HEK293T (cell line): Measurements from ENCODE around the gene IDH3A.

ENCODE experiments used
- ARNT ChIP-seq: fragments of 450-650 bp; IDR thresholded peaks from 2 replicates; pipeline ENCODE4 v1.6.1; 2017; ENCODE audit warnings: mild to moderate bottlenecking
- BHLHE40 ChIP-seq: fragments of 450-650 bp; IDR thresholded peaks from 2 replicates; pipeline ENCODE4 v1.6.1; 2016; ENCODE audit warnings: mild to moderate bottlenecking, moderate library complexity, borderline replicate concordance
- CTBP1 ChIP-seq: fragments of 450-650 bp; IDR thresholded peaks from 2 replicates; pipeline ENCODE4 v1.6.1; 2016; ENCODE audit warnings: borderline replicate concordance
- ELF4 ChIP-seq: fragments of 450-650 bp; IDR thresholded peaks from 2 replicates; pipeline ENCODE4 v1.6.1; 2017; ENCODE audit warnings: antibody characterized with exemption
- FOXK2 ChIP-seq: fragments of 450-650 bp; IDR thresholded peaks from 2 replicates; pipeline ENCODE4 v1.6.1; 2016; ENCODE audit warnings: mild to moderate bottlenecking
- FOXM1 ChIP-seq: fragments of 450-650 bp; IDR thresholded peaks from 2 replicates; pipeline ENCODE4 v1.6.1; 2017; ENCODE audit warnings: mild to moderate bottlenecking, borderline replicate concordance
- HDGF ChIP-seq: fragments of 450-650 bp; IDR thresholded peaks from 2 replicates; pipeline ENCODE4 v1.6.1; 2017; ENCODE audit warnings: antibody characterized with exemption, borderline replicate concordance
- L3MBTL2 ChIP-seq: fragments of 450-650 bp; conservative IDR thresholded peaks from 2 replicates; pipeline ENCODE4 v1.6.1; 2016; ENCODE audit warnings: mild to moderate bottlenecking
- NFRKB ChIP-seq: fragments of 450-650 bp; IDR thresholded peaks from 2 replicates; pipeline ENCODE4 v1.6.1; 2016; ENCODE audit warnings: mild to moderate bottlenecking, moderate library complexity
- PKNOX1 ChIP-seq: fragments of 450-650 bp; IDR thresholded peaks from 2 replicates; pipeline ENCODE4 v1.6.1; 2016
- SP1 ChIP-seq: fragments of 450-650 bp; IDR thresholded peaks from 2 replicates; pipeline ENCODE4 v1.6.1; 2017
- SUZ12 ChIP-seq: fragments of 450-650 bp; IDR thresholded peaks from 2 replicates; pipeline ENCODE4 v1.6.1; 2016; ENCODE audit warnings: mild to moderate bottlenecking
- TARDBP ChIP-seq: fragments of 450-650 bp; IDR thresholded peaks from 2 replicates; pipeline ENCODE4 v1.6.1; 2016

DNA sequence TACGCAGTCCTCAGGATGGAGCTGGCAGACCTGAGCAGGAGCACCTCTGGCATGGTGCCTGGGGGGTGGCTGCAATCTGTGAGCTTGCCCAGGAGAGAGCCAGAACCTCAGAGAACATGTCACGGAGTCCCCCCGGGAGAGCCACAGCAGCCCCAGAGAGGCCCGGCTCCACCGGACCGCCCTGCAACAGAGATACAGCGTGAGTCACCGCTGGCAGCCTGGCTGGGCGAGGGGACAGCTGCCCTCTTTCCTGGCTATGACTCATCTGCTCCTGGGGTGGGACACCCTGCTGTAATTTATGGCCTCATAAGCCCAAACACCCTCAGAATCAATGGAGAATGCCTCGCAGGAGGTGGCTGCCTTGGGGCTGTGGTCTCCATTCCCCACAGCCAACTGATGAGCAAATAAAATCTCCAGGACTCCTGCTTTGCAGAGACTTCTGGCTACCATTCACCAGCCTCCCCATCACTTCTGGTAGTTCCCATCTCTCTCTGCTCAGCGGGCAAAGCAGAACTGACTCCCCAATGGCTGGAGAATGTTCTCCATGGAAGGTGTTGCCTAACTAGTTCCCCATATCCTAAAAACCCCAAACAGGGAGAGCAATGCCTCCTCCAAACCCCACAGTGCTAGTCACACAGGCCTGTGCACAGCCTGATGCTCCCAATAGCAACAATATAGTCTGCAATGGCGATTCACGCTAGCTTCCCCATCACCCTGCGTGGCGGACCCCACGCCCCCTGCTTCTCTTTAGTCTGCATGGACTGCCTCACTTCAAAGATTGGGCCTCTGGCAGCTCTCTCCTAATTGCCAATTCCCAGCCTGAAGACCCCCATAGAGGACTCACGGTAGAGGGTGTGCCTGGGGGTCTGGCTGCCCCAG, 63.6 kb downstream of the IDH3A start:
- TF ChIP-seq BHLHE40 (no peak), SUZ12 (no peak), PKNOX1 (peak; percentile 86), HDGF (no peak), SP1 (no peak), CTBP1 (no peak), TARDBP (no peak), FOXM1 (no peak), ELF4 (no peak), NFRKB (no peak), L3MBTL2 (no peak), ARNT (no peak), FOXK2 (no peak)
